ENCODE results near the gene PPP3R1. TPM values are rescaled to one million over a fixed set of nuclear protein-coding genes. Genes with fewer than 3 reads are reported as not detected.

PPP3R1 gene
- total RNA-seq, 1 donor from 2014 or later = 72.3 TPM

GRCh38 chr2:68251187-68251854 is 1.0 kb downstream of the PPP3R1 start:
- no peak for DNase-seq (ENCODE audit: low spot score)
- Mint-ChIP-seq H3K27ac (ENCODE audit: unreplicated experiment) (peak overlapping the region; percentile 97), H3K9me3 (ENCODE audit: low read depth) (no peaks in the 10 kb centered on the region), H3K4me1 (ENCODE audit: low read depth) (peaks cover 42% of the 10 kb centered on the region), H3K36me3 (ENCODE audit: low read depth) (no peaks in the 10 kb centered on the region), H3K4me3 (ENCODE audit: unreplicated experiment) (peak overlapping the region; percentile 94), H3K27me3 (ENCODE audit: low read depth) (no peaks in the 10 kb centered on the region)
- TF ChIP-seq CTCF (IDR thresholded peaks at IDR 0.05) = peak; percentile 83

GRCh38 chr2:68250652-68251186 is 1.6 kb downstream of the PPP3R1 start:
- H3K36me3 Mint-ChIP-seq (ENCODE audit: low read depth) = no peaks in the 10 kb centered on the region
- peaks cover 38% of the 10 kb centered on the region for H3K4me1 Mint-ChIP-seq (ENCODE audit: low read depth)
- no peaks in the 10 kb centered on the region for H3K9me3 Mint-ChIP-seq (ENCODE audit: low read depth)
- peak overlapping the region; percentile 94 for H3K4me3 Mint-ChIP-seq (ENCODE audit: unreplicated experiment)
- no peak for TF ChIP-seq CTCF (IDR thresholded peaks at IDR 0.05)
- H3K27ac Mint-ChIP-seq (ENCODE audit: unreplicated experiment) = peak overlapping the region; percentile 97
- no peak for DNase-seq (ENCODE audit: low spot score)
- H3K27me3 Mint-ChIP-seq (ENCODE audit: low read depth) = no peaks in the 10 kb centered on the region

- no peak for DNase-seq (ENCODE audit: low spot score)
- Mint-ChIP-seq H3K4me1 (ENCODE audit: low read depth) (peaks cover 36% of the 10 kb centered on the region), H3K36me3 (ENCODE audit: low read depth) (no peaks in the 10 kb centered on the region), H3K4me3 (ENCODE audit: unreplicated experiment) (peak overlapping the region; percentile 94), H3K27me3 (ENCODE audit: low read depth) (no peaks in the 10 kb centered on the region), H3K27ac (ENCODE audit: unreplicated experiment) (peak overlapping the region; percentile 97), H3K9me3 (ENCODE audit: low read depth) (no peaks in the 10 kb centered on the region)
- no peak for TF ChIP-seq CTCF (IDR thresholded peaks at IDR 0.05)
These were observed 2.1 kb downstream of the PPP3R1 start for GRCh38 chr2:68250196-68250595.

GRCh38 chr2:68248806-68249205 is 3.5 kb downstream of the PPP3R1 start:
- no peak for TF ChIP-seq CTCF (IDR thresholded peaks at IDR 0.05)
- no peaks in the 10 kb centered on the region for H3K27me3 Mint-ChIP-seq (ENCODE audit: low read depth)
- peaks cover 23% of the 10 kb centered on the region for H3K4me1 Mint-ChIP-seq (ENCODE audit: low read depth)
- no peaks in the 10 kb centered on the region for H3K9me3 Mint-ChIP-seq (ENCODE audit: low read depth)
- H3K27ac Mint-ChIP-seq (ENCODE audit: unreplicated experiment) = no peak overlapping the region
- no peaks in the 10 kb centered on the region for H3K36me3 Mint-ChIP-seq (ENCODE audit: low read depth)
- no peak overlapping the region for H3K4me3 Mint-ChIP-seq (ENCODE audit: unreplicated experiment)
- no peak for DNase-seq (ENCODE audit: low spot score)

GRCh38 chr2:68248361-68248760 is 4.0 kb downstream of the PPP3R1 start:
- H3K27me3 Mint-ChIP-seq (ENCODE audit: low read depth) = no peaks in the 10 kb centered on the region
- H3K4me1 Mint-ChIP-seq (ENCODE audit: low read depth) = peaks cover 18% of the 10 kb centered on the region
- no peaks in the 10 kb centered on the region for H3K9me3 Mint-ChIP-seq (ENCODE audit: low read depth)
- H3K4me3 Mint-ChIP-seq (ENCODE audit: unreplicated experiment) = no peak overlapping the region
- H3K36me3 Mint-ChIP-seq (ENCODE audit: low read depth) = no peaks in the 10 kb centered on the region
- no peak for DNase-seq (ENCODE audit: low spot score)
- H3K27ac Mint-ChIP-seq (ENCODE audit: unreplicated experiment) = no peak overlapping the region
- TF ChIP-seq CTCF (IDR thresholded peaks at IDR 0.05) = no peak

All from chondrocyte (in vitro differentiated cells).